Brain pericyte (primary cell): ENCODE data around the gene GRIA4.
A peak's percentile ranks its signal among the peaks of the same experiment; 100 is the strongest.
"Not testable (repeated sequence)": the region's sequence is repeated elsewhere in the genome, so short reads cannot be mapped to it uniquely, and the experiment has no call there.

Experiments used
- DNase-seq: peaks from one replicate; pipeline ENCODE4 v3.0.0-alpha.2; 2012; ENCODE audit warnings: low read depth, low spot score

Gene GRIA4

GRCh38 chr11:105858841-105859240 lies 249.0 kb downstream of the GRIA4 start:
- DNase-seq: no peak

GRCh38 chr11:105860105-105860504 lies 250.2 kb downstream of the GRIA4 start:
- DNase-seq: no peak

- no peak for DNase-seq
Observed at GRCh38 chr11:105861225-105861624, 251.4 kb downstream of the GRIA4 start.

- DNase-seq: peak; percentile 13
Observed at GRCh38 chr11:105862736-105863367, 253.0 kb downstream of the GRIA4 start.

- DNase-seq: no peak
Observed at GRCh38 chr11:105863523-105863922, 253.7 kb downstream of the GRIA4 start.

- no peak for DNase-seq
Observed at GRCh38 chr11:105867742-105868141, 257.9 kb downstream of the GRIA4 start.

- no peak for DNase-seq
Observed at GRCh38 chr11:105868762-105869285, 259.0 kb downstream of the GRIA4 start.

- DNase-seq: no peak
Observed at GRCh38 chr11:105870516-105871113, 260.7 kb downstream of the GRIA4 start.

- DNase-seq: no peak
Observed at GRCh38 chr11:105878510-105878909, 268.6 kb downstream of the GRIA4 start.

GRCh38 chr11:105878927-105879326 lies 269.1 kb downstream of the GRIA4 start:
- DNase-seq: not testable (repeated sequence)

GRCh38 chr11:105881027-105881426 lies 271.2 kb downstream of the GRIA4 start:
- DNase-seq: no peak

- DNase-seq: no peak
Observed at GRCh38 chr11:105884436-105884835, 274.6 kb downstream of the GRIA4 start.

GRCh38 chr11:105891685-105892084 lies 281.8 kb downstream of the GRIA4 start:
- no peak for DNase-seq

GRCh38 chr11:105897161-105897560 lies 287.3 kb downstream of the GRIA4 start:
- DNase-seq: no peak

GRCh38 chr11:105899772-105900171 lies 289.9 kb downstream of the GRIA4 start:
- DNase-seq: no peak

GRCh38 chr11:105900515-105901035 lies 290.7 kb downstream of the GRIA4 start:
- DNase-seq: no peak

- DNase-seq: no peak
Observed at GRCh38 chr11:105903113-105903512, 293.2 kb downstream of the GRIA4 start.

GRCh38 chr11:105906517-105906916 lies 296.6 kb downstream of the GRIA4 start:
- no peak for DNase-seq

- no peak for DNase-seq
Observed at GRCh38 chr11:105907319-105907718, 297.4 kb downstream of the GRIA4 start.

- no peak for DNase-seq
Observed at GRCh38 chr11:105910095-105910715, 300.3 kb downstream of the GRIA4 start.

GRCh38 chr11:105911454-105911853 lies 301.6 kb downstream of the GRIA4 start:
- DNase-seq: no peak

GRCh38 chr11:105912666-105913065 lies 302.8 kb downstream of the GRIA4 start:
- DNase-seq: no peak

- DNase-seq: peak; percentile 30
Observed at GRCh38 chr11:105915021-105915420, 305.1 kb downstream of the GRIA4 start.
